ENCODE results near the gene OR2Y1.

DNA sequence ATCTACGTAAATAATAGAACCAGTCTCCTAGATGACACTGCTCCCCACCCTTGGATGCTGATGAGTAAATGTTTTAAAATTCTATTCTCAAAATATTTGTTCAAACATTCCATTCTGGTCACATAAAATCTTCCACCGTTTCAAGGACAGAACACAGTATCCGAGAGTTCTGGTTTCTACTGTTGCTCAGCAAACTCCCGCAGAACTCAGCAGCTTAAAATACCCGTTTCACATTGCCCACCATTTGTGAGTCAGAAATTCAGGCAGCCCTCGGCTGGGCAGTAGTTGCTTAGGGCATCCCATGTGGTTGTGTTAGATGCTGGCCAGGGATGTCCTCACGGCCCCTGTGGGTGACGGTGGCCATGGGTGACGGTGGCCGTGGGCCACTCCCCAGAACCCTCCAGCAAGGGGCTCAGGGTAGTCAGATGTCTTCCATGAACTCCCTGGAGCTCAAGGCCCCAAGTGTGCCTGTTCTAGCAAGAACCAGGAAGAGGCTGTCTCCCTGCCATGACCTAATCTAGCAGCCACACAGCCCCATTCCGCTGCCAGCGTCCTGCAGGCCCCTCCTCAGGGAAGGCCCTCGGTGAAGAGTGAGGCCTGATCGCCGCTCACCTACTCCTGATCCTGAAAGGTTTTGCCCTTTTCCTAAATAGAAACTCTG lies 45.4 kb upstream of the OR2Y1 start:
- TF ChIP-seq, protein P1, sequence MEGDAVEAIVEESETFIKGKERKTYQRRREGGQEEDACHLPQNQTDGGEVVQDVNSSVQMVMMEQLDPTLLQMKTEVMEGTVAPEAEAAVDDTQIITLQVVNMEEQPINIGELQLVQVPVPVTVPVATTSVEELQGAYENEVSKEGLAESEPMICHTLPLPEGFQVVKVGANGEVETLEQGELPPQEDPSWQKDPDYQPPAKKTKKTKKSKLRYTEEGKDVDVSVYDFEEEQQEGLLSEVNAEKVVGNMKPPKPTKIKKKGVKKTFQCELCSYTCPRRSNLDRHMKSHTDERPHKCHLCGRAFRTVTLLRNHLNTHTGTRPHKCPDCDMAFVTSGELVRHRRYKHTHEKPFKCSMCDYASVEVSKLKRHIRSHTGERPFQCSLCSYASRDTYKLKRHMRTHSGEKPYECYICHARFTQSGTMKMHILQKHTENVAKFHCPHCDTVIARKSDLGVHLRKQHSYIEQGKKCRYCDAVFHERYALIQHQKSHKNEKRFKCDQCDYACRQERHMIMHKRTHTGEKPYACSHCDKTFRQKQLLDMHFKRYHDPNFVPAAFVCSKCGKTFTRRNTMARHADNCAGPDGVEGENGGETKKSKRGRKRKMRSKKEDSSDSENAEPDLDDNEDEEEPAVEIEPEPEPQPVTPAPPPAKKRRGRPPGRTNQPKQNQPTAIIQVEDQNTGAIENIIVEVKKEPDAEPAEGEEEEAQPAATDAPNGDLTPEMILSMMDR (IDR thresholded peaks at IDR 0.05 in 8 of 11, conservative IDR thresholded peaks at IDR 0.05 in 3 of 11), result no peak
- peak; percentile 3 to 61 (median 47) for TF ChIP-seq POLR2AphosphoS5 (IDR thresholded peaks at IDR 0.05)

Measured in spleen (tissue), 7 donors.